HG02973 (cell line): ENCODE data around the gene FAM184B.

Experiments used
- ATAC-seq: cut with Tn5 transposase; IDR thresholded peaks from one replicate; pipeline ENCODE4 v1.9.1; 2021; ENCODE audit warnings: moderate library complexity; ENCODE audit not compliant: unreplicated experiment

FAM184B gene

GRCh38 chr4:17781300-17782287 lies at the start of gene FAM184B:
FAM184B (minus strand) TSS chr4:17781621; CDS start chr4:17781299, 322 bp downstream.
- no peak for ATAC-seq

DNA sequence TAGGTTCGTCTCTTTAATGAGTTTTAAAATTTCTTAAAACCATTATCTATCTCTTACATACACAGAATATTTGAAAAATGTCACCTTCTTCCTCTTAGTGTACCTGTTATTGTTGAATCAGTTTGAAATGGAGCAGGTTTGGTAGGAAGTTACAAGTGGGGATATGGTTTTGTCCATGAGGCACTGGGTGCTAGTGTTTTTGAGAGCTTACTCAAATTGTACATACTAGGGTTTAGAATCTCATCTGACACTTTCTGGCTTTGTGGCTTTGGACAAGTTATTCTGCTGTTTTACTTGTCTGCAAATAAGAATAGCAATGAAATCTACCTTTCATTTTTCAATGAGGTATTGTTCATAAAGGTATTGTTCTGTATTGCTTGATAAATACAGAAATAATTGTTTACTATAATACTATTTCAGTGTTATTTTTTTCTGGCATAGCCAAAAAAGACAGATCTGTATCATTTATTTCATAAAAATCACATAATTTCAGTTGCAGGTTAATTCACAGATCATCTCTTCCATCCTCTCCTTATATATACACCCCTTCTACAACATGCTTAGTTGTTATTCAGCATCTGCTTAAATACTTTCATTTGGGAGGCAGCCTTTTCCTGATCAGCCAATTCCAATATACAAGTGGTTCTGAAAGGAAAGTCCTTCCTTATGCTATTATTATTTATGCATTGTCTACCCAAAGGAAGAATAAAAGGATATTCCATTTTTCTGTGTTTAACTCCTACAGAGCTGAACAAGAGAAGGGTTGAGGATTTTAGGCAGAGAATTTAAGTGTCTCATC lies 42.6 kb upstream of the FAM184B start:
- ATAC-seq: no peak

DNA sequence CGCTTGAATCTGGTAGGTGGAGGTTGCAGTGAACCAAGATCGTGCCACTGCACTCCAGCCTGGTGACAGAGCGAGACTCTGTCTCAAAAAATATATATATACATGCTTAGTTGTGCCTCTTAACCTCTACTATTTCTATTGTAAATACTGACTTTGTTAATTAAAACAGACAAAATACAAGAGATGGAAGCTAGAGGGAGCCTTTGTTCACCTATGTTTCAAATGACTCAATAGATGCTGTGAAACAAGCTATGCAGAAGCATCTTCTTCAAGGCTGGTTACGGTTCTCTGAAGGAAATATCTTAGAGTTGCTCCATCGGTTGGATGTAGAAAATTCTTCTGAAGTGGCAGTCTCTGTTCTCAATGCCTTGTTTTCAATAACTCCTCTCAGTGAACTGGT lies 35.6 kb upstream of the FAM184B start:
- peak; percentile 81 for ATAC-seq

DNA sequence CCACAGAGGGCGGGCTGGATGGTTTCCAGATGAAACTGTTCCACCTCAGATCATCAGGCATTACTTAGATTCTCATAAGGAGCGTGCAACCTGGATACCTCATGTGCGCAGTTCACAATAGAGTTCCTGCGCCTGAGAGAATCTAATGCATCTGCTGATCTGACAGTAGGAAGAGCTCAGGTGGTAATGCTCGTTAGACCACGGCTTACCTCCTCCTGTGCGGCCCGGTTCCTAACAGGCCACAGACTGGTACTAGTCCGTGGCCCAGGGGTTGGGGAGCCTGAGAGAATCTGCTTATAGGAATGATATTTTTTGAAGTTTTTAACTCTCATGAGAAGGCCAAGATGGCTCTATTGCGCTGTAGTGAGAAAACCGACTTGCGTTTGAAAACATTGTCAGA lies 34.7 kb upstream of the FAM184B start:
- ATAC-seq: no peak

DNA sequence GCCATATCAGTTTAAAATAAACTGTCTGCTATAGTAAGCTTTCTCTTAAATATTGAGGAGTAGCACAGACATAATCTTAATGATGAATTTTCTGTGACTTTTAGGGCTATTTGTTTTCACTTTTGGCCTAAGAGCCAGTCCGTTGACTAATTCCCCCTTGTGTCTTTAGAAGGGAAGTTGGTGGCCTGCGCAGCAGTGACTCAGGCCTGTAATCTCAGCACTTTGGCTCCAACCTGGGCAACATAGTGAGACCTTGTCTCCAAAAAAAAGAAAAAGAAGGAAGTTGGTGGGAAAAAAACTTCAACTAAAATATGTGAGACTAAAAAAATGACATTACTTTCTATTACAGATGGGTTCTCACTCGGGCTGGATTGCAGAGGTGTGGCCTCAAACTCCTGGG lies 32.7 kb upstream of the FAM184B start:
- ATAC-seq: no peak

DNA sequence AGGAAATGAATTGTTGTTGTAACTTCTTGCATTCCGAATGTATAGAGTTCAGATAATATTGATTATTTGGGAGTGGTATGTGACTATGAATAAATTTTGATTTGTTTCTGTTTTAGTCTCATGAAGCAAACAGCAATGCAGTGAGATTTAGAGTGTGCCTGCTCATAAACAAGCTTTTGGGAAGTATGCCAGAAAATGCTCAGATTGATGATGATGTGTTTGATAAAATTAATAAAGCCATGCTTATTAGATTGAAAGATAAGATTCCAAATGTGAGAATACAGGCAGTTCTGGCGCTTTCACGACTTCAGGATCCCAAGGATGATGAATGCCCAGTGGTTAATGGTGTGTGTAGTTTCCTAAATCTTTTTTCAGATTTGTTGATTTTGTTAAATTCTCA lies 31.4 kb upstream of the FAM184B start:
- ATAC-seq: no peak

DNA sequence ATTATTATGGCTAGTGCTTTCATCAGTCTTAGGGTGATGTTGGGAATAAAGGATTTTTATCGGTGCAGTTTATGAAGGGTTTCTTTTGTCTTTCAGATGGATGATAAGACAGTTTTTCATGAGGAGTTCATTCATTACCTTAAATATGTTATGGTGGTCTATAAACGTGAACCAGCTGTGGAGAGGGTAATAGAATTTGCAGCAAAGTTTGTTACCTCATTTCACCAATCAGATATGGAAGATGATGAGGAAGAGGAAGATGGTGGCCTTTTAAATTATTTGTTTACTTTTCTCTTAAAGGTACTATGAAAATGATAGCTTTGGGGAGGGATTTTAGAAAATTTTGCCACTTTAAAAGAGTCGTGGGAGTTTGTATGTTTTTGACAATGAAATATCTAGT lies 30.7 kb upstream of the FAM184B start:
- ATAC-seq: no peak

GRCh38 chr4:17811078-17811603 lies 29.7 kb upstream of the FAM184B start:
- ATAC-seq: peak; percentile 25

DNA sequence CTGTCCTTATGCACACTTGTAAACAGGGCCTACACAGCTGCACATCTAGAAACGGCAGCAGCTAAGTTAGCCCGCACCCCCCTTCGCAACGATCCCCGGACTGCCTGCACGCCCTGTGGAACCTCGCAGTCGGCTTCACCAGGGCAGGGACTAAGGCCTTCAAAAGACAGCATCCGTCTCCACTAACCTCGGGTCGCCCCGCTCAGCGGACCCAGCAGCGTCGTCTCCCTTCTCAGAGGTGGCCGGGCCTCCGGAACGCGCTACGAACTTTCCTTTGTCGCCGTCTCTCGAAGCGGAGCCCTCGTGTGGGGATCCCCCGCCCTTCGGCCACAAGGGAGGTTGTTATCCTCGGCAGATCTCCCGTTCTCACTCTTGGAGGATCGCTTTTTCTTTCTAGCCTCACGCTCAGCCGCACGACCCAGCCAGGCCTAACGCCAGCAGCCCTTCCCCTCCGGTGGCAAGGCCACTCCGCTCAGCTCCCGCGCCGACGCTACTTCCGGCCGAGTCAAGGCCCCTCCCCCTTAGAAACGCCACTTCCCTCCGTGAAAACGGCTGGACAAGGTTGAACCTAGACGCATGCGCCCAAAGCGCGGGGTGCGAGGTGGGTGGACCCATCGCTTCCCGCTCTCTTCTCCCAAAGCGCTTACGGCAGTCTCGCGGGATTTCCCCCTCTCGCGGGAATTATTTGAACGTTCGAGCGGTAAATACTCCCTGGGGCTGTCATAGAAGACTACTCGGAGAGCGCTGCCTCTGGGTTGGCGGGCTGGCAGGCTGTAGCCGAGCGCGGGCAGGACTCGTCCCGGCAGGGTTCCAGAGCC lies 29.0 kb upstream of the FAM184B start, which contains the start of the genes DCAF16 and NCAPG:
TSS of gene DCAF16 (minus strand) at position 498 of the 818 bp plus-strand sequence. CDS start 6,616 bp downstream, outside the sequence.
TSS of gene NCAPG (plus strand) at position 720 of the 818 bp plus-strand sequence. CDS start 99 bp downstream, outside the sequence.
- ATAC-seq: peak; percentile 89

DNA sequence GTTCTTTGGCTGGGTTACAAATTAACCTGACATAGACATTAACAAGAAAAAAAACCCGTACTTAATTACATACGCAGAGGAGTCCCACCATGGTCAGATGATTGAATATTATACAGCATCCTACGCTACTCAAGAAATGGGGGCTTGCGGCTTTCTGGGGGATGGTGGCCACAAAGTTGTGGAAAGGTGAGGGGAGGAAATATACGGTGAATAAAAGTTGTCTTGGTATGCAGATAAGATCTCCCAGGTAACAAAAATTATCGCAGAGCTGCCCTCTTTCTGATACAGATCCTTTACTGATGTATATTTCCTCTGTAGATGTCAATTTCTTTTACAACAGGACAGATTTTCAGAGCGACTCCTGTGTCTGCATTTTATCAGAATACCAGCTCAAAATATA lies 28.2 kb upstream of the FAM184B start:
- no peak for ATAC-seq

- no peak for ATAC-seq
Measured at GRCh38 chr4:17807446-17807845, 26.0 kb upstream of the FAM184B start.

- no peak for ATAC-seq
Measured at GRCh38 chr4:17805580-17806155, 24.2 kb upstream of the FAM184B start.

DNA sequence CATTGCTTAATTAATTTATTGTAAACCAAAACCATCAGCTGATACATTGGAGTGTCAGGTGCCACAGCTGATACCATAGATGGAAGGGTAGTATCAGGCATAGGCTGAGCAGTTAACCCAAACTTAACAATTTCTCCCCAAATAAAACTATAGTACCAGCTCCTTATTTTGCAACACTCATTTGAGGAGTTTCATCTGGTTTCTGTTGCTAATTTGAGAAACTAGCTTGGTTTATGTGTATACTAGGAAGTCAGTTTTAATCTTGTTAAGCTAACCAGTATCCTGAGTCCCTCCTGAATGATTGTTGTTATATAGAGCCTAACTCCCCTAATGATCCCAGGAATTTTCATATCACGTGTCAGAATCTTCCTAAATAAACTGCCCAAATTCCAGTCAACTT lies 16.4 kb upstream of the FAM184B start:
- peak; percentile 46 for ATAC-seq

DNA sequence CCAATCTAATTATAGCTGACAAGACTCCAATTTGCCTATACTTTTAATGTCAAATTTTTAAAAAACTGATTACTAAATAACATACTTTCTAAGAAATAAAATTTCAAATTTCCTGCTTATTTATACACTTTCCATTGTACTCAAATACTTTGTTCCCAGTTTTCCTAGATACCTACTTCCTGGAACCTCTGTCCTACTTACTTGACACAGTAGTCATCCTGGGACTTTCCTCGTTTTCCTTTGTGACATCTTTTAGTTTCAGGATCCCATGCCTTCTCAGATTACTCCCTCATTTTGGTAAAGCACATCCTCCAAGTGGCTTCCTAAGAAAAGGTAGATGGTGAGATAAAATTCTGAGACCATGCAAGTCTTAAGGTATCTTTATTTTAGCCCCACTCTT lies 13.3 kb upstream of the FAM184B start:
- ATAC-seq: no peak

GRCh38 chr4:17788956-17789355 lies 7.5 kb upstream of the FAM184B start:
- ATAC-seq: no peak

GRCh38 chr4:17787315-17787714 lies 5.9 kb upstream of the FAM184B start:
- ATAC-seq: no peak

GRCh38 chr4:17786567-17786966 lies 5.1 kb upstream of the FAM184B start:
- ATAC-seq: no peak

DNA sequence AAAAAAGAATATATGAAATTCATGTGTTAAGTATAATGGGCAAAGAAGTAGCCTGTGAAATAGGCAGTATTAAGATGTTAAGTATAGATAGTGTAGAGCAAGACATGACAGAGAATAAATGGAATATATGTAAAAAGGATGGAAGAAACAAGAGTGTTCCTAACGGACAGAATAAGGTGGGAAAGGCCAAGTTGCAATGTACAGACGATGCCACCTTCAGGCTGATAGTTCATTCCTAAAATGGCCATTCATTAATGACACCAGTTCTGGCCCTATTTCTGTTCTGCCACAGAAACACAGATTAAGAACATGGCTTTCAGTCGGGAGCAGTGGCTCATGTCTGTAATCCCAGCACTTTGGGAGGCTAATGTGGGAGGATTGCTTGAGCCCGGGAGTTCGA lies 4.4 kb upstream of the FAM184B start:
- no peak for ATAC-seq

- ATAC-seq: no peak
Measured at GRCh38 chr4:17780501-17781299, 721 bp downstream of the FAM184B start.
